ENCODE results near the gene NOL8.

Gene NOL8

DNA sequence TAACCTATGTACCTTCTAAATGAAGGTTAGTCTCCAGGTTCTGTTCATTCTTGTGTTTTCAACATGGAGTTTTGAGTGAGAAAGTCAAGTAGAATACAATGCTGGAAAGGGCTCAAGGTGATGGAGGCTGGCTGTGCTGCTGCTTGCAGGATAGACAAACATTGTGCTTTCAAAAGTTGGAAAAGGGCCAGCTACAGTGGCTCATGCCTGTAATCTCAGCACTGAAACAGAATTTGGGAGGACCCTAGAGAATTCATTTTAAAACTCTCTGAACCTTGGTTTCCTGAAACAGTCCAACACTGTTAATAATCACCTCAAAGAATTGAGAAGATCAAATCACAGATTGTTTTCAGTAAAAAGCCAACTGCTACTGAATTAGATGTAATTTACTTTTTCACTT, 16.3 kb downstream of the NOL8 start:
- peaks cover 80% of the 10 kb centered on the region for H3K36me3 ChIP-seq (ENCODE audit: insufficient read depth, low read length)
- TF ChIP-seq FOXP2 (optimal IDR thresholded peaks at IDR 0.05; ENCODE audit: control extremely low read depth, extremely low read length, insufficient read depth): no peak
- TF ChIP-seq EZH2 (IDR thresholded peaks at IDR 0.05): no peak
- no peak for TF ChIP-seq POLR2AphosphoS5 (IDR thresholded peaks at IDR 0.05; ENCODE audit: borderline replicate concordance, low read depth, low read length)

GRCh38 chr9:92300936-92301335, 24.2 kb downstream of the NOL8 start:
- Histone ChIP-seq H3K9ac (ENCODE audit: insufficient read length) (peak overlapping the region; percentile 9), H3K36me3 (ENCODE audit: insufficient read depth, low read length) (peaks cover 92% of the 10 kb centered on the region), H3K4me3 (no peak overlapping the region), H3K27ac (no peak overlapping the region), H3K9me3 (ENCODE audit: low read depth, low read length) (no peaks in the 10 kb centered on the region)
- DNase-seq (ENCODE audit: low read depth, low spot score): no peak
- TF ChIP-seq EZH2 (IDR thresholded peaks at IDR 0.05) (no peak), POLR2AphosphoS5 (IDR thresholded peaks at IDR 0.05; ENCODE audit: borderline replicate concordance, low read depth, low read length) (no peak), FOXP2 (optimal IDR thresholded peaks at IDR 0.05; ENCODE audit: control extremely low read depth, extremely low read length, insufficient read depth) (no peak)

More for the DNA sequence above, 16.3 kb downstream of the NOL8 start:
- DNase-seq (ENCODE audit: low read depth, low spot score): no peak
- Histone ChIP-seq H3K9me3 (ENCODE audit: low read depth, low read length) (no peaks in the 10 kb centered on the region), H3K4me3 (no peak overlapping the region), H3K27ac (no peak overlapping the region), H3K9ac (ENCODE audit: insufficient read length) (no peak overlapping the region)

- no peak for DNase-seq (ENCODE audit: low read depth, low spot score)
- H3K9ac ChIP-seq (ENCODE audit: insufficient read length): no peak overlapping the region
- TF ChIP-seq POLR2AphosphoS5 (IDR thresholded peaks at IDR 0.05; ENCODE audit: borderline replicate concordance, low read depth, low read length) (no peak), FOXP2 (optimal IDR thresholded peaks at IDR 0.05; ENCODE audit: control extremely low read depth, extremely low read length, insufficient read depth) (no peak), EZH2 (IDR thresholded peaks at IDR 0.05) (no peak)
- H3K9me3 ChIP-seq (ENCODE audit: low read depth, low read length): no peaks in the 10 kb centered on the region
- H3K36me3 ChIP-seq (ENCODE audit: insufficient read depth, low read length): peaks cover 76% of the 10 kb centered on the region
- H3K27ac ChIP-seq: no peak overlapping the region
- no peak overlapping the region for H3K4me3 ChIP-seq
These were observed 26.0 kb downstream of the NOL8 start for GRCh38 chr9:92299116-92299515.

GRCh38 chr9:92298036-92298435, 27.1 kb downstream of the NOL8 start:
- H3K9me3 ChIP-seq (ENCODE audit: low read depth, low read length): no peaks in the 10 kb centered on the region
- peaks cover 65% of the 10 kb centered on the region for H3K36me3 ChIP-seq (ENCODE audit: insufficient read depth, low read length)
- no peak overlapping the region for H3K9ac ChIP-seq (ENCODE audit: insufficient read length)
- TF ChIP-seq FOXP2 (optimal IDR thresholded peaks at IDR 0.05; ENCODE audit: control extremely low read depth, extremely low read length, insufficient read depth): no peak
- DNase-seq (ENCODE audit: low read depth, low spot score): no peak
- no peak overlapping the region for H3K27ac ChIP-seq
- no peak overlapping the region for H3K4me3 ChIP-seq

- no peak overlapping the region for H3K4me3 ChIP-seq
- TF ChIP-seq POLR2AphosphoS5 (IDR thresholded peaks at IDR 0.05; ENCODE audit: borderline replicate concordance, low read depth, low read length): no peak
- no peak for TF ChIP-seq FOXP2 (optimal IDR thresholded peaks at IDR 0.05; ENCODE audit: control extremely low read depth, extremely low read length, insufficient read depth)
- no peak for TF ChIP-seq EZH2 (IDR thresholded peaks at IDR 0.05)
- no peak overlapping the region for H3K27ac ChIP-seq
- H3K36me3 ChIP-seq (ENCODE audit: insufficient read depth, low read length): peaks cover 64% of the 10 kb centered on the region
- no peak for DNase-seq (ENCODE audit: low read depth, low spot score)
- no peak overlapping the region for H3K9ac ChIP-seq (ENCODE audit: insufficient read length)
- no peaks in the 10 kb centered on the region for H3K9me3 ChIP-seq (ENCODE audit: low read depth, low read length)
These were observed 27.5 kb downstream of the NOL8 start for GRCh38 chr9:92297611-92298010.

DNA sequence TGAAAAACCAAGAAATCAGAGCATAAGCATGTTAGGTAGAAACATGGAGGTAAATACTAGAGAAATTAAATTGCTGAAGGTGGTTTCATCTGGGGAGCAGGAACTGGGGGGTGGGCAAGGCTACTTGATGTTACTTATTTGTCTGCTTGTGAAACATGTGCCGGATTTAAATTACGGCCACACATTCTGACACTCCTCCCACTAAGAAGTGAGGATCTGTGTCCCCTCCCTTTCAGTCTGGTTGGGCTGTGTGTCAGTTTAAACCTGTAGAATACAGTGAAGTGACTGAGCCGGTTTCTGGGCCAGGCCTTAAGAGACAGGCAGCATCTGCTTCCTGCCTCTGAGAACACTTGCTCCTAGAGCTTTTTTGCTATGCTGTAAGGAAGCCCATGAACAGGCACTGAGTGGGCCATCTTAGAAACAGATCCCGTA, 29.3 kb downstream of the NOL8 start:
- DNase-seq (ENCODE audit: low read depth, low spot score): no peak
- Histone ChIP-seq H3K9ac (ENCODE audit: insufficient read length) (no peak overlapping the region), H3K27ac (peak overlapping the region; percentile 89), H3K36me3 (ENCODE audit: insufficient read depth, low read length) (peaks cover 64% of the 10 kb centered on the region), H3K4me3 (no peak overlapping the region), H3K9me3 (ENCODE audit: low read depth, low read length) (no peaks in the 10 kb centered on the region)
- no peak for TF ChIP-seq POLR2AphosphoS5 (IDR thresholded peaks at IDR 0.05; ENCODE audit: borderline replicate concordance, low read depth, low read length)

- H3K36me3 ChIP-seq (ENCODE audit: insufficient read depth, low read length): peaks cover 64% of the 10 kb centered on the region
- no peak for TF ChIP-seq POLR2AphosphoS5 (IDR thresholded peaks at IDR 0.05; ENCODE audit: borderline replicate concordance, low read depth, low read length)
- no peak for TF ChIP-seq FOXP2 (optimal IDR thresholded peaks at IDR 0.05; ENCODE audit: control extremely low read depth, extremely low read length, insufficient read depth)
- no peak for TF ChIP-seq EZH2 (IDR thresholded peaks at IDR 0.05)
- no peak for DNase-seq (ENCODE audit: low read depth, low spot score)
- peak overlapping the region; percentile 89; the same call in 1 of the 2 replicates for H3K27ac ChIP-seq
- no peak overlapping the region for H3K9ac ChIP-seq (ENCODE audit: insufficient read length)
- H3K9me3 ChIP-seq (ENCODE audit: low read depth, low read length): no peaks in the 10 kb centered on the region
- no peak overlapping the region for H3K4me3 ChIP-seq
These were observed 29.8 kb downstream of the NOL8 start for GRCh38 chr9:92295240-92295790.

GRCh38 chr9:92294297-92294676, 30.9 kb downstream of the NOL8 start:
- Histone ChIP-seq H3K9me3 (ENCODE audit: low read depth, low read length) (no peaks in the 10 kb centered on the region), H3K36me3 (ENCODE audit: insufficient read depth, low read length) (peaks cover 64% of the 10 kb centered on the region), H3K4me3 (peak overlapping the region; percentile 83), H3K27ac (peak overlapping the region; percentile 89), H3K9ac (ENCODE audit: insufficient read length) (peak overlapping the region; percentile 92)
- no peak for DNase-seq (ENCODE audit: low read depth, low spot score)
- TF ChIP-seq EZH2 (IDR thresholded peaks at IDR 0.05): no peak
- TF ChIP-seq FOXP2 (optimal IDR thresholded peaks at IDR 0.05; ENCODE audit: control extremely low read depth, extremely low read length, insufficient read depth): no peak
- no peak for TF ChIP-seq POLR2AphosphoS5 (IDR thresholded peaks at IDR 0.05; ENCODE audit: borderline replicate concordance, low read depth, low read length)
